Fibroblast of upper back skin (primary cell): ENCODE results near the gene TSSC4.

Source experiments
- DNase-seq: peaks from one replicate; pipeline ENCODE4 v3.0.0-alpha.2; 2013

TSSC4 gene

DNA sequence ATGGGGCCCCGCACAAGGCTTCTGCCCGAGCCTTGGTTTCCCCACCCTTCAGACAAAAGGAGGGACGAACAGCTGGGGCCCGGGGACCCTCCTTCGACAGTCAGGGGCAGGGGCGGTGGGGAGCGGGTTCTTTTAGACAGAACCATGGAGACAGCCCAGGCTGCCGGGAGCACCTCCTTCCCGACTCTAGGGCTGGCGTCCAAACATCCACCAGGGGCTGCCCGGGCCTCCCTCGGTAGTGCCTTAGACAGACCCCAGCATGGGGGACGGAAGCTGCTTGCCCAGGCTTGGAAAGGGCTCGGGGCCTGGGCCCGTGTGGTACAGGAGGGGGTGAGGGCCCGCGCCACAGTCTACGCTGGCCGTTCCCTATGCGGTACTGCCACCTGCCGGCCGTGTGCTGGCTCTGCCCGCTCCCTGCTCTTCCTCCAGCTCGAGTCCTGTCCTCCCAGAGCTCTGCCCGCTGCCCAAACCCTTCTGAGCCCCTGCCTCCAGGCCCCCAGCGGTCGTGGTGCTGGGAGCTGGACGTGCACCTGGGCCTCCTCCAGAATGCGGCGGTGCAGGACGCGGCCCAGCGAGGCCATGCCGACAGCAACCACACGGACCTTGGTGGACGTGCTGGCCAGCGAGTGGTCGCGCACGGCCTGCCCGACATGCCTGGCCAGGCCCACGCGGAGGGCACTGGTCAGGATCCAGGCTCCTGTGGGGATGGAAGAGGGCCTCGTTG is 20.1 kb downstream of the TSSC4 start:
- DNase-seq, result peak; percentile 65

GRCh38 chr11:2421226-2421994 is 20.9 kb downstream of the TSSC4 start:
- DNase-seq, result no peak

GRCh38 chr11:2421996-2422395 is 21.4 kb downstream of the TSSC4 start:
- no peak for DNase-seq

GRCh38 chr11:2422461-2423156 is 22.1 kb downstream of the TSSC4 start:
- DNase-seq, result no peak

GRCh38 chr11:2423157-2424025 is 22.8 kb downstream of the TSSC4 start:
- no peak for DNase-seq

GRCh38 chr11:2424811-2425495 is 24.4 kb downstream of the TSSC4 start:
- DNase-seq, result no peak

GRCh38 chr11:2425506-2425905 is 25.0 kb downstream of the TSSC4 start:
- DNase-seq, result no peak

DNA sequence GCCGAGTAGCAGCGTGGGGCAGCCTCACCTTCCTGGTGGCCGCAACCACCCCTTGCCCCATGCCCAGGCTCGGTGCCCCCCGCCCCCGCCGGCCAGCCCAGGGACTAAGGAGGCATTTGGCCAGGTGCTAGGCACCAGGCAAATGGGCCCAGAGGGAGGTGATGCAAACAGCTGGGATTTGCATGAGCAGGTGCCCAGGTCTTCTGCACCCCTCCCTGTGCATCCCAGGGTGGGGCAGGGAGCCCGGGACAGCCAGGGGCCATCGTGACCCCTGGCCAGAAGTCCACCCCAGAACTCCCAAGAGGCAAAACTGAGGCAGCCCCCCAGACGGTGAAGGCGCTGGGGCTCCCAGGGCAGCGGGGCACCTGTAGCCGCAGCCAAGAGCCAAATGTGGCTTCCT is 25.7 kb downstream of the TSSC4 start:
- DNase-seq, result no peak

DNA sequence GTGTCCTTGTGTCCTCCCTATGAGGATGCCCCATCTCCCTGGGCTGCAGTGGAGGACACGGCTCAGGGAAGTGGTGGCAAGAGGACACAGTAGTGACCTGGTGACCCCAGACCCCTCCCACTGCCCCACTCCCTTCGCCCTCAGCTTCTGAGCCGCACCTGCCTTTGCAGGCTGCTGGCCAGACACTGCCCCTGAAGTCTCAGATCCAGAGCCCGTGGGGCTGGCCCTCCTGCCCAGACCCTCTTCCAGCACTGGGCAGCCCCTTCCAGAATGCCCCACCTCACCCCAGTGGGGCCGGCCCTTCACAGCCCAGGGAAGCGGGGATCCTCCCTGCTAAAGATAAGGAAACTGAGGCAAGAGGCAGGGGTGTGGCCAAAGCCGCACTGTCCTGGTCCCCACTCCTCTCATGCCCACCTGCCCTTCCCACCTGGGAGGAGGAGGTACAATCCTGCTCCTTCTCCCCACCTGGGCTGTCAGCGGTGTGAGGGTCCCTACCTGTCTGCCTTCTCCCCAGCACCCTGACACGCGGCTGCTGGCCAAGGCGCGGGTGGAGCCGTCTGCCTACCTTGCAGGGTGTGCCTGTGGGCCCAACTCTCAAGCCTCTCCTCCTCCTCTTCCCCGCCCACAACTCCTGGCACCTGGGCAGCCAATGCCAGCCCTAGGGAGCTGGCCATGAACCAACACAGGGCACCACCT is 26.4 kb downstream of the TSSC4 start:
- DNase-seq, result no peak

GRCh38 chr11:2427721-2428321 is 27.3 kb downstream of the TSSC4 start:
- DNase-seq, result no peak

- DNase-seq, result peak; percentile 17
These were observed 27.8 kb downstream of the TSSC4 start for GRCh38 chr11:2428322-2428795.

DNA sequence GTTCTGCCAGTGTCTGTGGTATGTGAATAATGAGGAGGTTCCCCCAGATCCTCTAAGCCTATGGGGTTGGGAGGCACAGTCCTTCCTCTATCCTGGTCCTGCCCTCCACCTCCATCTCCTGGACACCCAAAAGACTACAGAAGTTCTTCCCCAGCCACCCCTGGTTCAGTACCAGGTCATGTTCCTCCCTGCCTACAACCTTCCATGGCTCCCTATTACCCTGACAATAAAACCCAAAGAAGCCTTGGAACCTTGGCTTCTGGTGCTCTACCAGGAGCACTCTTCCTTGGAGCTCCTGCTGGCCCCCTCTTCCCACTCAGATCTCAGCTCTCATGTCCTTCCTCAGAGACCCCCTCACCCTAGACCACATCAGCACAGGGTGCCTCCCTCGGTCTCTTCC is 30.8 kb downstream of the TSSC4 start:
- no peak for DNase-seq

DNA sequence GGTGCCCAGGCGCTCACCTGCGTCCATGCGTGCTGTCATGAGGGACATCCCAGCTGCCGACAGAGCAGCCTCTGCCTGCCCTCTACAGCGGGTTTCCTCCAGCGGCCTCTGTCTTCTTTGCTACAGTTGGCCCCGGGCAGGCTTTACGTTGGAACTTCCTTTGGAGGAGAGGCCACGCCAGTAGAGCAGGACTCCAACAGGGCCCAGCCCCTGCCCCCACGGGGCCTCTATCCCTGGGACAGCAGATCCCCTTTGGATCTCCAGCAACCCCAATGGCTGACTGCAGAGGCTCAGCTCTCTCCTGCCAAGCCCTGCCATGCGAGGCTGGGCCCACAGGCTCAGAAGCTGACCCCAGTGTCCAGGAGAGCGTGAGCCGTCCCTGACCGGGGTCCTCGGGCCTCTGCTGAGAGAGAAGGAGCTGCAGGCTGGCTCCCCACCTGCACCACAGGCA is 31.6 kb downstream of the TSSC4 start:
- no peak for DNase-seq

DNA sequence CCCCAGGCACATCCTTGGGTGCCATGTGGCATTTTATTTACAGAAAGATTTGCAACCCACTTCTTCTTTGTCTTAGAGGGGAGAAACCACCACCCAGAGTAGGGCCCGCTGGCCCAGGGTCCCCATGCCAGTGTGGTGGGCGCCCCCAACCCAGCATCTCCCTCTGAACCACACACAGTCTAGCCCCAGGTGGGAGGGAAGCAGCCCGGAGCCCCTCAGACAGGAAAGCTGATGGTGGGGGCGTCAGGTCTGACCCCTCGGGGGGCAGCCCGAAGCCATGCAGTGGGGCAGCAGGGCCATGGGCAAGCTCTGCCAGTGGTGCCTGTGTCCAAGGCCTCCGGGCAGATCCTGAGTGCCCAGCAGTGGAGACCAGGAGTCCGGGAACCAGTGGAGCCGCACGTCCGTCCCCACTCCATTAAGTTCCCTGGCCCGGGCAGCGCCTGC is 32.1 kb downstream of the TSSC4 start:
- DNase-seq, result no peak

DNA sequence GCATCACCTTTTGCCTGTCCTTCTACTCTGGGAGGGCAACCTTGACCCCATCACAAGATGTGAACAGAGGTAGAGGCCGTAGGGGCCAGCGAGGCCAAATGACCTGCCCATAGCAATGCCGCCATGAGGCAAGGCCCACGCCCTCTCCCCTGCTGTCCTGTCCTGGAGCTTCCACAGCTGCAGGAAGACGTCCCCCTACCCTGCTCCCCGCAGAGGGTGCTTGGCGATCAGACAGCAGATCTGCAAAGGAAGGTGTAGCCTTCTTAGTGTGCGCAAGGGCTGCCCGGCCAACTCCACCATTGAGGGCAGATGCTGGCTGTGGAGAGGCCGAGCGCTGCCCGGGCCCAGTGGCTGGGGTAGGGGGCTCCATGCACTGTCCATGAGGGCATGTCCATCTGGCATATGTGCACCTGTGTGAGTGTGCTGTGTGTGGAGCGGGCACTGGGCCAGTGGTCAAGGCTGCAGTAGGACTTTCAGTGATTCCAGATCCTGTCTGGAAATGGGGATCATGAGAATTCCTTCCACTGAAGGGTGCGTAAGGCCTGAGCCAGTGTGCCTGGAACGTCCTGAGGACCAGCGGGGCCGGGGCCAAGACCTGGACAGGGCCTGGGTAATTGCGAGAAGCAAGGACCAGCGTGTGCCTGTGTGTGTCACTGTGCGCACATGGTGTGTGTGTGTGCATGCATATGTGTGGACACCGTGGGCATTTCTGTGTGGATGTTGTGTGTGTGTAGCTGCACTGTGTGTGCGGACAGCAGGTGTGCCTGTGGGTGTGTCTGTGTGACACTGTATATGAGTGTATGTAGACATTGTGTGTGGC is 32.8 kb downstream of the TSSC4 start:
- no peak for DNase-seq

GRCh38 chr11:2434008-2434407 is 33.5 kb downstream of the TSSC4 start:
- no peak for DNase-seq

DNA sequence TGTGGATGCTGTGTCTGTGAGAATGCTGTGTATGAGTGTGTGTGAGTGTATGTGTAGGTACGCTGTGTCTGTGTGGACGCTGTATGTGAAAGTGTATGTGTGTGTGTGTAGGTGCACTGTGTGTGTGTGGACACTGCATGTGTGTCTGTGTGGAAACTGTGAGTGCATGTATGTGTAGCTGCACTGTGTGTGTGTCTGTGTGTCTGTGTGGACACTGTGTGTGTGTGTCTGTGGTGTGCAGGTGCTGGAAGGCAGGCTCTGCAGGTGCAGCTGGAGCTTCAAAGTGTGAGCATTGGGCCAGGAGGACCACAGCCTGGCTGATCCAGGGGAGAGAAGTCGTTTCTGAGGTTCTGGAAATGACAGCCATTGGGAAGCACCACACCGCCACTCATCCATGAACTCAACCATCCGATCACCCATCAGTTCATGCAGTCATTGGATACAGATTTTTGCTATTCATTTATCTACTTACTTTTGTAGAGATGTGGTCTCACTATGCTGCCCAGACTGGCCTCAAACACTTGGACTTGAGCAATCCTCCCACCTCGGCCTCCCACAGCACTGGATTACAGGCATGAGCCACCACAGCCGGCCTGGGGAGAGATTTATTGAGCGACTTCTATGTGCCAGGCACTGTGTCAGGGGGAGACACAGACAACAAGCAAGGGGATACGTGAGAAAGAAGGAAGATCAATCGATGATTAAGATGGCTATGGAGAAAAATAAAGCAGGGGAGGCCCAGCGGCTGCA is 34.1 kb downstream of the TSSC4 start:
- no peak for DNase-seq

DNA sequence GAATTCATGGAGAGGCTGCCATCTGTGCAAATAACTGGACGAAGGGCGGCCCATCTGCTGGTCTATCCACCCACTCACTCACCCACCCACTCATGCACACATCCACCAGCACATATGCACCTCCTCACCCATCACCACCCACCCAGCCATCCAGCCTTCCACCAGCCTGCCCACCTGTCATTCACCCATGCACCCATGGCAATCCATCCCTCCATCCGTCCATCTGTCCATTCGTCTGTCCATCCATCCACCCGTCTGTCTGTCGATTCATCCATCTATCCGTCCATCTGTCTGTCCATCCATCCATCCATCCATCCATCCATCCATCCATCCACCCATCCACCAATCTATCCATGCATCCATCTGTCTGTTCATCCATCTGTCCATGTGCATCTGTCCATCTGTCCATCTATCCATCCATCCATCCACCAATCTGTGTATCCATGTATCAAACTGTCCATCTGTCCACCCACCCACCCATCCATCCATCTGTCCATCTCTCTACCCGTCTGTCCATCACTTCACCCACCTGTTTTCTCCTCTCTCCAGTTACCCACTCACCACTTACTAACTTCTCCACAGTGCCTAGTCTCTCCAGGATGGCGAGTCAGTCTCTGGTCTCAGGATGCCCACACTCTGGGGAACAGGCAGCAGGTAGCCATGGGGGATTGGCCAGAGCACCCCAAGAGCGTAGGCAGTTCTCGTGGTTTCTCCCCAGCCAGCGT is 34.9 kb downstream of the TSSC4 start:
- DNase-seq, result no peak
